ENCODE measurements around the gene FOLR1. TPM values are rescaled to one million over a fixed set of nuclear protein-coding genes. Genes with fewer than 3 reads are reported as not detected.

Gene FOLR1
- total RNA-seq, 4 donors from 2014 or later = 0.38 to 7.6 (median 1.5) TPM; not detected in 1

DNA sequence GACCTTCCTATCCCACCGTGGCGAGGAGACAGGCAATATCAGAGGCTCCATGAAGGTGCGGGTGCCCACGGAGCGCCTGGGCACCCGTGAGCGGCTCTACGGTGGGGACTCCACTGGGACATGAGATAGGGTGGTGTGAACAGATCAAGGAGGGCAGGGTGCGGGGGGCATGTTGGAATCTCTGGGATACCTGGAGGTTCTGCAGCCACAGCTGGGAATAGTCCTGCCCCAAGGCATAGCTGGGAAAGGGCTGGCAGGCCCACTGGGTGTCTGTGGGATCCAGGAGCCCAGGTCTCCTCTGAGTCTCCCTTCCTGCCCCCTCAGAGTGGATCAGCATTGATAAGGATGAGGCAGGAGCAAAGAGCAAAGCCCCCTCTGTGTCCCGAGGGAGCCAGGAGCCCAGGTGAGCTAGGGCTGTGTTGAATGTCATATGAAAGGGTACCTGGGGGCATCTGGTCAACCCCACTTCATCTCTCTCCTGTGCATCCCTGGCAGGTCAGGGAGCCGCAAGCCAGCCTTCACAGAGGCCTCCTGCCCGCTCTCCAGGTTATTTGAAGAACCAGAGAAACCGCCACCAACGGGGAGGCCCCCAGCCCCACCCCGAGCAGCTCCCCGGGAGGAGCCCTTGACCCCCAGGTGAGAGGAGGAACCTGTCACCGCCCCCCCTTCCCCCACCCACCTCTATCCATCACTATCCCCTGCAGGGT lies 43.6 kb downstream of the FOLR1 start:
- 80 to 83% methylated on average over 3 to 10 of the region's 17 CpGs for WGBS, 2 donors
- TF ChIP-seq POLR2A (IDR thresholded peaks at IDR 0.05) = no peak
- TF ChIP-seq, protein P1, sequence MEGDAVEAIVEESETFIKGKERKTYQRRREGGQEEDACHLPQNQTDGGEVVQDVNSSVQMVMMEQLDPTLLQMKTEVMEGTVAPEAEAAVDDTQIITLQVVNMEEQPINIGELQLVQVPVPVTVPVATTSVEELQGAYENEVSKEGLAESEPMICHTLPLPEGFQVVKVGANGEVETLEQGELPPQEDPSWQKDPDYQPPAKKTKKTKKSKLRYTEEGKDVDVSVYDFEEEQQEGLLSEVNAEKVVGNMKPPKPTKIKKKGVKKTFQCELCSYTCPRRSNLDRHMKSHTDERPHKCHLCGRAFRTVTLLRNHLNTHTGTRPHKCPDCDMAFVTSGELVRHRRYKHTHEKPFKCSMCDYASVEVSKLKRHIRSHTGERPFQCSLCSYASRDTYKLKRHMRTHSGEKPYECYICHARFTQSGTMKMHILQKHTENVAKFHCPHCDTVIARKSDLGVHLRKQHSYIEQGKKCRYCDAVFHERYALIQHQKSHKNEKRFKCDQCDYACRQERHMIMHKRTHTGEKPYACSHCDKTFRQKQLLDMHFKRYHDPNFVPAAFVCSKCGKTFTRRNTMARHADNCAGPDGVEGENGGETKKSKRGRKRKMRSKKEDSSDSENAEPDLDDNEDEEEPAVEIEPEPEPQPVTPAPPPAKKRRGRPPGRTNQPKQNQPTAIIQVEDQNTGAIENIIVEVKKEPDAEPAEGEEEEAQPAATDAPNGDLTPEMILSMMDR (IDR thresholded peaks at IDR 0.05) = no peak
- H3K36me3 ChIP-seq = peaks cover 45 to 81% (median 45%) of the 10 kb centered on the region in 3 donors
- H3K4me3 ChIP-seq = no peak overlapping the region
- DNase-seq = no peak
- H3K27me3 ChIP-seq = peaks cover 0 to 11% (median 0%) of the 10 kb centered on the region in 4 donors
- peaks cover 16 to 54% (median 25%) of the 10 kb centered on the region in 3 donors for H3K4me1 ChIP-seq
- H3K9me3 ChIP-seq = no peaks in the 10 kb centered on the region
- H3K27ac ChIP-seq = peak overlapping the region in 1 of 4 donors; percentile 16
- intact Hi-C loops (cut with DNase I) = no loop called here

DNA sequence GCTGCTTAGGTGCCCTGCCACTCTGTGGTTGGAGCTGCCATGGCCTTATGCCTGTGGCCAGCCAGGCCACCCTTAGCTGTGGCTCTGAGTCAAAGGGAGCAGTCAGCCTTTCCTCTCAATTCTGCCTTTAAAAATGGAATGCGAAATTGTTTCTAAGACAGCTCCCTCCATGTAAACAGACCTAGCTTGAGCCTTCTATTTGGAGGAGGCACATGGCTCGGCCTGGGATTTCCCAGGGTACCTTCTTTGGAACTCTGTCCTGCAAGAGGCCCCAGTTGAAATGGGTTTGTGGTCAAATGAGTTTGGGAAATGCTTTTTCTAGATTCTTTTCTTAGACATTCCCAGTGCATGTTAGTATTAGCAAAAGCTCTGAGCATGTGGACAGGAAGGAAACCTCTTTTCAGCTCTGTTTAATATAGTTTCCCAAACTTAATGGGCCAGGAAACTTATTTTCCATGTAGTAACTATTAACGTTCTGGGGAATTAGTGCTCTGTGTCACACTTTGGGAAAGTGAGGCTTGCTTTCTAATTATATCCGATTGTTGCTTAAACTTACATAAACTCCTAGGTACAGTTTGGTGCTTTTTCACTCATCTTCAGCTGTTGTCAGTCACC lies 44.2 kb downstream of the FOLR1 start:
- DNase-seq = no peak

DNA sequence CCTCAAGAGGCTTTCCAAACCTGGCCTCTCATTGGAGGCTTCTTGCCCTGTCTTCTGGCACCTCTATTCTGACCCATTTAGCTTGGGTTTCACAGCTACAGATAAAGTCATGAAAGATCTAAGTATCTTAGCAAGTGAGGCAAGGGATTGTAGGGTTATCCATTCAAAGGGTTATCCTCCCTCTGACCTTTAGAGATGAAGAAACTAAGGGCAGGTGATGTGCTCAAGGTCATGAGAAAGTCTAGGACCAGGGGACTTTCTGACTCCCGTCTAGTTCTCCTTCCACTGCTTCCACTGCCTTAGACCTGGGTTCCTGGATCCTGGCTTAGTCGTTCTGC lies 44.8 kb downstream of the FOLR1 start:
- H3K4me3 ChIP-seq = no peak overlapping the region
- TF ChIP-seq, protein P1 (IDR thresholded peaks at IDR 0.05) = no peak
- TF ChIP-seq POLR2A (IDR thresholded peaks at IDR 0.05) = no peak
- H3K27ac ChIP-seq = no peak overlapping the region
- no peak for DNase-seq
- 69 to 73% methylated on average over 2 of the region's 2 CpGs for WGBS, 2 donors
- peaks cover 21 to 62% (median 25%) of the 10 kb centered on the region in 3 donors for H3K4me1 ChIP-seq
- peaks cover 0 to 23% (median 0%) of the 10 kb centered on the region in 4 donors for H3K27me3 ChIP-seq
- H3K36me3 ChIP-seq = peaks cover 34 to 69% (median 38%) of the 10 kb centered on the region in 3 donors
- intact Hi-C loops (cut with DNase I) = no loop called here
- no peaks in the 10 kb centered on the region for H3K9me3 ChIP-seq

More for the DNA sequence above, 44.2 kb downstream of the FOLR1 start:
- 47 to 59% methylated on average over 4 of the region's 4 CpGs for whole genome bisulfite sequencing, 2 donors
- Histone ChIP-seq H3K4me3 (no peak overlapping the region), H3K9me3 (no peaks in the 10 kb centered on the region), H3K4me1 (peaks cover 21 to 61% (median 25%) of the 10 kb centered on the region in 3 donors), H3K36me3 (peaks cover 39 to 74% (median 44%) of the 10 kb centered on the region in 3 donors), H3K27ac (peak overlapping the region in 1 of 4 donors; percentile 16), H3K27me3 (peaks cover 0 to 18% (median 0%) of the 10 kb centered on the region in 4 donors)
- intact Hi-C loops (cut with DNase I) = no loop called here
- TF ChIP-seq, protein P1 (IDR thresholded peaks at IDR 0.05) = no peak
- no peak for TF ChIP-seq POLR2A (IDR thresholded peaks at IDR 0.05)

DNA sequence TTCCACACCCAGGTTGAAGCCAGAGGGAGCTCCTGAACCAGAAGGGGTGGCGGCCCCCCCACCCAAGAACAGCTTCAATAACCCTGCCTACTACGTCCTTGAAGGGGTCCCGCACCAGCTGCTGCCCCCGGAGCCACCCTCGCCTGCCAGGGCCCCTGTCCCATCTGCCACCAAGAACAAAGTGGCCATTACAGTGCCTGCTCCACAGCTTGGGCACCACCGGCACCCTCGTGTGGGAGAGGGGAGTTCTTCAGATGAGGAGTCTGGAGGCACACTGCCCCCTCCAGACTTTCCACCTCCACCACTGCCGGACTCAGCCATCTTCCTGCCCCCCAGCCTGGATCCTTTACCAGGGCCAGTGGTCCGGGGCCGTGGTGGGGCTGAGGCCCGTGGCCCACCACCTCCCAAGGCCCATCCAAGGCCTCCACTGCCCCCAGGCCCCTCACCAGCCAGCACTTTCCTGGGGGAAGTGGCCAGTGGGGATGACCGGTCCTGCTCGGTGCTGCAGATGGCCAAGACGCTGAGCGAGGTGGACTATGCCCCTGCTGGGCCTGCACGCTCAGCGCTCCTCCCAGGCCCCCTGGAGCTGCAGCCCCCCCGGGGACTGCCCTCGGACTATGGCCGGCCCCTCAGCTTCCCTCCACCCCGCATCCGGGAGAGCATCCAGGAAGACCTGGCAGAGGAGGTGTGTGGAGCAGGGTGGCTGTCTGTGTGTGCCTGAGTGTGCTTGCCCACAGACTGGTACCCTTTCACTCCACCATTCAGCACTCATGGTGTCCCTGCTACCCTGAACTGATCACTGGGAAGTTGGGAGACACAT lies 45.4 kb downstream of the FOLR1 start:
- no peaks in the 10 kb centered on the region for H3K9me3 ChIP-seq
- peak overlapping the region in 2 of 4 donors; percentile 13 to 28 for H3K27ac ChIP-seq
- TF ChIP-seq POLR2A (IDR thresholded peaks at IDR 0.05) = no peak
- TF ChIP-seq, protein P1 (IDR thresholded peaks at IDR 0.05) = no peak
- DNase-seq = no peak
- peaks cover 29 to 63% (median 32%) of the 10 kb centered on the region in 3 donors for H3K36me3 ChIP-seq
- peaks cover 21 to 62% (median 25%) of the 10 kb centered on the region in 3 donors for H3K4me1 ChIP-seq
- intact Hi-C loops (cut with DNase I) = no loop called here
- 80 to 83% methylated on average over 3 to 4 of the region's 22 CpGs for WGBS, 2 donors
- no peak overlapping the region for H3K4me3 ChIP-seq
- H3K27me3 ChIP-seq = peaks cover 0 to 29% (median 2%) of the 10 kb centered on the region in 4 donors
